IMR-90 (cell line): ENCODE measurements around the gene PLCL1.

Experiments
- BHLHE40 ChIP-seq: fragments of 150-350 bp; IDR thresholded peaks from 2 replicates; pipeline ENCODE4 v1.6.1; 2016; ENCODE audit warnings: mild to moderate bottlenecking, low read depth, low read length
- CEBPB ChIP-seq: IDR thresholded peaks from 2 replicates; pipeline ENCODE4 v1.6.1; 2012; ENCODE audit warnings: low read depth, low read length, improper control_type of control experiment
- CHD1 ChIP-seq: IDR thresholded peaks from 2 replicates; pipeline ENCODE4 v1.6.1; 2012; ENCODE audit warnings: low read depth, low read length, improper control_type of control experiment
- CTCF ChIP-seq: conservative IDR thresholded peaks from 2 replicates; pipeline ENCODE4 v1.5.1; 2012; ENCODE audit warnings: mild to moderate bottlenecking, low read depth, low read length, improper control_type of control experiment
- FOS ChIP-seq: fragments of 150-350 bp; IDR thresholded peaks from 2 replicates; pipeline ENCODE4 v1.6.1; 2016; ENCODE audit warnings: low read depth, low read length
- MXI1 ChIP-seq: IDR thresholded peaks from 2 replicates; pipeline ENCODE4 v1.6.1; 2012; ENCODE audit warnings: low read depth, mild to moderate bottlenecking, low read length, moderate library complexity, borderline replicate concordance
- NFE2L2 ChIP-seq: fragments of 150-350 bp; IDR thresholded peaks from 2 replicates; pipeline ENCODE4 v1.6.1; 2016; ENCODE audit warnings: low read depth, mild to moderate bottlenecking, low read length
- POLR2A ChIP-seq: IDR thresholded peaks from 2 replicates; pipeline ENCODE4 v1.6.1; 2012; ENCODE audit warnings: mild to moderate bottlenecking, low read depth, low read length
- RAD21 ChIP-seq: IDR thresholded peaks from 2 replicates; pipeline ENCODE4 v1.6.1; 2012; ENCODE audit warnings: low read length, improper control_type of control experiment
- RCOR1 ChIP-seq: IDR thresholded peaks from 2 replicates; pipeline ENCODE4 v1.6.1; 2012; ENCODE audit warnings: mild to moderate bottlenecking, low read length, improper control_type of control experiment; ENCODE audit not compliant: insufficient replicate concordance
- RFX5 ChIP-seq: IDR thresholded peaks from 2 replicates; pipeline ENCODE4 v1.8.0; 2012; ENCODE audit warnings: low read depth, mild to moderate bottlenecking, low read length, moderate library complexity
- SMC3 ChIP-seq: fragments of 150-350 bp; IDR thresholded peaks from 2 replicates; pipeline ENCODE4 v1.6.1; 2016; ENCODE audit warnings: low read depth, mild to moderate bottlenecking, antibody characterized with exemption, low read length, moderate library complexity
- TF ChIP-seq, protein P1 (sequence below): fragments of 150-350 bp; IDR thresholded peaks from 2 replicates; pipeline ENCODE4 v1.6.1; 2016; ENCODE audit warnings: low read depth, mild to moderate bottlenecking, low read length, moderate library complexity, borderline replicate concordance

GRCh38 chr2:198080879-198081765 is 276.7 kb downstream of the PLCL1 start:
- TF ChIP-seq CTCF: no peak
- TF ChIP-seq POLR2A: no peak
- no peak for TF ChIP-seq RAD21
- TF ChIP-seq RFX5: no peak
- TF ChIP-seq CEBPB: no peak
- TF ChIP-seq CHD1: no peak
- no peak for TF ChIP-seq BHLHE40
- TF ChIP-seq, protein P1, sequence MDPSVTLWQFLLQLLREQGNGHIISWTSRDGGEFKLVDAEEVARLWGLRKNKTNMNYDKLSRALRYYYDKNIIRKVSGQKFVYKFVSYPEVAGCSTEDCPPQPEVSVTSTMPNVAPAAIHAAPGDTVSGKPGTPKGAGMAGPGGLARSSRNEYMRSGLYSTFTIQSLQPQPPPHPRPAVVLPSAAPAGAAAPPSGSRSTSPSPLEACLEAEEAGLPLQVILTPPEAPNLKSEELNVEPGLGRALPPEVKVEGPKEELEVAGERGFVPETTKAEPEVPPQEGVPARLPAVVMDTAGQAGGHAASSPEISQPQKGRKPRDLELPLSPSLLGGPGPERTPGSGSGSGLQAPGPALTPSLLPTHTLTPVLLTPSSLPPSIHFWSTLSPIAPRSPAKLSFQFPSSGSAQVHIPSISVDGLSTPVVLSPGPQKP: no peak
- no peak for TF ChIP-seq RCOR1
- TF ChIP-seq SMC3: no peak
- TF ChIP-seq MXI1: no peak
- TF ChIP-seq FOS: no peak
- no peak for TF ChIP-seq NFE2L2
